Fibroblast of skin of left quadriceps (primary cell): Measurements from ENCODE around the gene FLNC.

Experiments
- DNase-seq, 2 experiments: peaks; one replicate each; pipeline ENCODE4 v3.0.0-alpha.2; 2013; ENCODE audit warnings: low read depth in 2 of 2

Gene FLNC

DNA sequence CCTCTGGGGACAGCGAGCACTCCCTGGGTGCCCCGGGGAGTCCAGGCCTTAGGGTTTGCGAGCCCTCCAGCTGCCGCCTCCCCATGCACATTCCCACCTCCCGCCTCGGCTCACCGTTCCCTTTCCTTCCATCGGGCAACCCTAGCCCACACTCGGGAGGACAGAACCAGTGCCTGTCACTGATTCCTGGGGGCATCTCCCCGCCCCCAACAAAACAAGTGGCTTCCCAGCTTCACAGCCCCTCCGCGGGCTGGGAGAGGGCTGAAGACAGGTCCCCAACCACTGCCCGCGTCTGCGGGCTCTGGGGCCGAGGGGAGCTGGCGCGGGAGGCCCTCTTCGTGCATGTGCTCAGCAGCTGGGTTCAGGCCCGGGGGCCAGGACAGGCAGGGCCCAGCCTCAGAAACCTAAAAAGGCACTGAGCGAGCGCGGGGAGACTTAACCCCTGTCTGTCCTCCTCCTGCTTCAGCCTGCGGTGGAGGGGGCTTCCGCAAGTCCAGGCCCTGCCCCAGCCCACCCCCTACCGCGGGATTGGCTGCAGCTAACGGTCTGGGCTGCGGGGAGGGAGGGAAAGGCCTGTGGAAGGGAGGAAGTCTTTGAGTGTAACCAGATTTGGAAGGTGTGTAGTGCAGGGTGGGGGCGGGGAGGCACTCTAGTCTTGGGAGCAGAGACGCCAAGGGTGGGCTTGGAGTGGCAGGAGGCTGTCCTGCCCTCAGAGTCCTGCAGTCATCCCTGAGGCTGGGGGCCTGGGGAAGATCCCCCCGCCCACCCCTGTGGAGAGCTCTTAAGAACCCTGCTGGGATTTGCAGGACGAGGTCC, 1.2 kb downstream of the FLNC start:
- DNase-seq = no peak

DNA sequence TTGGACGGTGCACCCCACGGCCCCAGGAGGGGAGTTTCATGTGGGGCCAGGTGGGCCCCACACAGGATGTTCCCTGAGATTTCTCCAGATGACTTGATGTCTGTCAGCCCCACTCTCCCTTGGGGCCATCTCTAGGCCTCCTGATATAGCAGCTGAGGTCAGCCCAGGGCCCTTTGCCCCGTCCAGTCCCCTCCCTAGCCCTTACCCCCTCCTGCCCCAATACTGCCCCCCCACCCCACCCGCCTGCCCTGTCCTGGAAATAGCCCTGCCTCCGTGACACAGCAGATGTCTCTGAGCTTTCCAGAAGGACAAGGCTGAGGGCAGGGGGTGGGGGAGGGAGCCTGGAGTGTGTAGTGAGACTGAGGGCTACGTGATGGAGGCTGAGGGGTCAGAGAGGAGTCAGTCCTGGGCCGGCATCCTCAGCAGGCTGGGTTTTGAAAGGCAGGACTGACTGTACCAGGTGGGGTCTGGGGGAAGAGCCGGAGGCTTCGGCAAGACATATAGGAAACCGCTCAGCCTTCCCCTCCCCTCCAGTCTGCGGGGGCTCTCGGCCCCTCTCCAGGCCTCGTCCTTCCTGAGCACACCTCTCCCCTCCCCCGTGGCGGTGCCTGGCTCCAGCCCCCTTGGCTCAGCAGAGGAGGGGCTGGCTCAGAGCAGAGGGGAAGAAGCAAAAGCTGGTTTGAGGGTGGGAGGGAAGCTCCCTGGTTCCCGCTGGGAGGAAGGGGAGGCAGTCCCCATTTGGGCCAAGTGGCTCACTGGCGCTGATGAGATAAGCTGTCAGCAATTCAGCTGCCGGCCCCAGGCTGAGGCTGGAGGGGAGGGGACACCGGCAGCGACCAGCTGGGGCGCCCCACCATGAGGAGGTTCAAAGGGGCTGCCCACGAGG, 2.0 kb downstream of the FLNC start:
- DNase-seq = no peak

DNA sequence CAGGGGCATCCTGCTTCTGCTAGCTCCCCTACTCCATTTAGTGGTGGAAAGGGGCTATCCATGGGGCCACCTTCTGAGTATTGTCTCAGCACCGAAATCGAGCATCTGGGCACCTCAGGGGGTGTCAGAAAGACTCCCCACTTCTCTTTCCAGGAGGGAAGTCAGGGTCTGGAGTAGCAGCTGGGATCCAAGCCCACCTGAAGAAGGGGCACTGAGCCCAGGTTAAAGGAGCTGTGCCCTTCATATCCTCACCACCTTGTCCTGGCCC, 2.6 kb downstream of the FLNC start:
- no peak for DNase-seq

DNA sequence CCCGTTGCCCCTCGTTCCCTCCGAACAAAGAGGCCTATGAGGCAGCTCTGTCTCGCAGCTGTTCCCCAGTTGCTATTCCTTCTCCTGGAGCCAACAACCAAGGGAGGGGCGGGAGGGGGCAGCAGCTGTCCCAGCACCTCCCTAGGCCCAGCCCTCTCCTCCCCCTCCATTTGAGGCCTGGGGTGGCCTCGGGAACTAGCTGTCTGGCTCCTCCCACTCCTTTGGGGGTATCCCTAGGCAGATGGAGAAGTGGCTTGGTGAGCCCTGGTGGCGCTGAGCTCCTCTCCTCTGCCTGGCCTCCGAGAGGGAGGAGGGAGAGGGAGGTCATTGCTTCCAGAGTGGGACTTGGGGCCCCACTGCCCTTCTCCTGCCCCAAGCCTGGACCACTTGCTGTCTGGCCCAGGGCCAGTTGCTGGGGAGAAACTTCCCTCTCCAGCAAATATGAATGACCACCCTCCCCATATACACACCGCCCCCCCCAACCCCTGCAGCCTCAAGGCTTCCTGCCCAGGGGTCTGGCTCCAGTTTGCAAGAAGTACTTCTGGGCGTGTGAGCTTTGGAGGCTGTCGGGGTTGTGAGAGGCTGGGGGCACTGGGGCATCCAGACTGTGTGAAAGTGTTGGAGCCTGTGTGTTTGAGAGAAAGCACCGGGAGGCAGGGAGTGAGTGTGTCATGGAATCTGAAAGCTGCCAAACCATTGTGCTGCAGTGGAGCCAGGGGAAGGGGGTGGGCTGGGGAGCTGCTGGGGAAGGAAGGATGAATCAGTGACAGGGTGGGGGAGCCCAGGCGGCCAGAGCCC, 3.1 kb downstream of the FLNC start:
- no peak for DNase-seq

DNA sequence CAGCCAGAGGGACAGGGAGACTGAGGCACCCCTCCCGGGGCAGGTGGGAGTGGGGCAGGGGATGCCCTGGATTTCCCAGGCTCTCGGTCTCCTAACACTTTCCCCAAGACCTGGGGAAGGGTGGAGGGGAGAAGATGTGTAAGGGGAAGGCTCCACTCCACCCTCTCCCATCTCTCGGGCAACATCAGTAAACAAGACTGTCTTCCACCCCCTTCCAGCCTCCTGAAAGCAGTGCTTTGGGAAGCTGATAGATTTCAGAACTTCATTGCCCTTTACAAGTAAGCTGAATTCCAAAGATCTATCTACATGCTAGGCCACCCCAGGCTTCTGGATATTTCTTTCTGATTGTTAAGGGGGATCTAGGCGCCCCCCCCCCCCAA, 3.7 kb downstream of the FLNC start:
- DNase-seq = no peak

DNA sequence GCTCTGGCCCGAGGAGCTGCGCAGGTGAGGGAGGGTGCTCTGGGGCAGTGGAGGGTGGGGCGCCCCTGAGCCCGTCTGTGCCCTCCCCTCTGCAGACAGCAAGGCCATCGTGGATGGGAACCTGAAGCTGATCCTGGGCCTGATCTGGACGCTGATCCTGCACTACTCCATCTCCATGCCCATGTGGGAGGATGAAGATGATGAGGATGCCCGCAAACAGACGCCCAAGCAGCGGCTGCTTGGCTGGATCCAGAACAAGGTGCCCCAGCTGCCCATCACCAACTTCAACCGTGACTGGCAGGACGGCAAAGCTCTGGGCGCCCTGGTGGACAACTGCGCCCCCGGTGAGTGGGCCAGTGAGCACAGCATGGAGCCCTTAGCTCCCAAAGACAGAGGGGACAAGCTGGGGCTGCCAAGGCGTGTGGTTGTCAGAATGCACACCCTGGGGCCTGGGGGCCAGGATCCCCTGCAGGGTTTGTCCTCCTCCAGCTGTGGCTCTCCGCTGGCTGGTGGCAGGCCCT, 5.1 kb downstream of the FLNC start:
- DNase-seq = no peak

DNA sequence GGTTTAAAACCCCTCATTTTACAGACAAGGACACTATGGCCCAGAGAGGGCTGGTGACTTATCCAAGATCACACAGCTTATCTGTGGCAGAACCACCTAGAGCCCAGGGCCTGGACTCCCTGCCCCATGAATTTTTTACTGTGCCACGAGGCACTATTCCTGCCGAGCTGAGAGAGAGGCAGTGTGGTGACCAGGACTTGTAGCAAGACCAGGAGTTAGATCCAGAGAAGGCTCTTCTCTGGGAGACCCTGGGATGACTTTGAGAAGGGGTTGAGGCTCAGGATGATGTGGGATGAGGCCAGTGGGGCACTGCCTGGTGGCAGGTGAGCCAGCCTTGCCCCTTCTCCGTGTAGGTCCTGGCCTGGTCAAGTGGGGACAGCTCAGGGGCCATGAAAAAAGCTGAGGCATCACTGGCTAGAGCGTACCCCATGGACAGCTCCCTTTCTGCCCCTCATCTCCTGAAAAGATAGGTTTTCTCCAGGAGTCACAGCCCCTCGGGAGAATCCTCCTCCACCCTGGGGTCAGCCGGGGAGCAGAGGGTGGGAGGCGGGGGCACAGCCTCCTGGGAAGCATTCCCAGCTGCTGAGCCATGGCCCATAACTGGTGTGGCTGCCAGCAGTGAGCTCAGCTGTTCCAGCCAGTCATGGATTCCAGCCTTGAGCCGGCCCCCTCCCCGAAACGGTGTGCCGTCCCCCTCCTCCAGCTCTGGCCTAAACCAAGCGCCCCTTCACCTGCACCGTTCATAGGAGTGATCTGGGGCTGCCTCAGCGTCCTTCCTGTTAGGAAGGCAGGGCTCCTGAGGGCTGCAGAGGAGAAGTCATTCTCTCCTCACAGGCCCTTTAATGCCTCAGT, 5.8 kb downstream of the FLNC start:
- DNase-seq = no peak

DNA sequence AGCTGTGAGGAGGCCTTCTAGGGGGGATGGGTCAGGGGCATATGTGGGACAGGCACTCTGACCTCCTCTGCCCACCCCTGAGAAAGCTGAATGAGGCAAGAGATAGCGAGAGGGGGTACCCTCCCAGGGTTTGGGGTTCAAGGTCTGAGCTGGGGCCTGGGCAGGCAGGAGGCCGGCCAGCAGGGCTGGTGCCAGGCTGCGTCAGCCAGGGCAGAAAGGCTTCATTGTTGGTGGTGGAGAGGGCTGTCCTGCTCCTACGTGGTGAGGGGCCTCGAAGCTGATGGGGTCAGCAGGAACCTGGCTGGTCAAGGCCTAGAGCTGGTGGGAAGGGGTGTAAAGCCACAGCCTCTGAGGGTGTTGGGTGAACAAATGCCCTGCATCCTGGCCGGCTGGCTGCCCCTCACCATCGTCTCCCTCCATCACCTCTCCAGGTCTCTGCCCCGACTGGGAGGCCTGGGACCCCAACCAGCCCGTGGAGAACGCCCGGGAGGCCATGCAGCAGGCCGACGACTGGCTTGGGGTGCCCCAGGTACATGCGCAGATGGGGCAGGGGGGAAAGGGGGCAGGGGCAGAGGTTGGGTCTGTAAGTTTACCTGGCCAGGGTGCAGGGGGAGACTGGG, 6.6 kb downstream of the FLNC start:
- DNase-seq = no peak

DNA sequence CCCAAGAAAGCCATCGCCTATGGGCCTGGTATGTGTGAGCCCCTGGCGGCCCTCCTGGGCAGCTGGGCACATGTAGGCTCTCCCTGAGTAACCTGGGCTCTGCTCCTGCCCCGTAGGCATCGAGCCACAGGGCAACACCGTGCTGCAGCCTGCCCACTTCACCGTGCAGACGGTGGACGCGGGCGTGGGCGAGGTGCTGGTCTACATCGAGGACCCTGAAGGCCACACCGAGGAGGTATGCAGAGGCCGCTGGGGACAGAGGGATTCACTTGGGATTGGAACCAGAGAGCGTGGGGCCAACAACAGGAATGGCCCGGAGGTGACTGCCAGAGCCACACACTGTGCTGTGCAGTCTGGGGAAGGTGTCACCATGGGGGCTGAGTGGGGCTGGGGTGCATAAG, 7.3 kb downstream of the FLNC start:
- DNase-seq = no peak

DNA sequence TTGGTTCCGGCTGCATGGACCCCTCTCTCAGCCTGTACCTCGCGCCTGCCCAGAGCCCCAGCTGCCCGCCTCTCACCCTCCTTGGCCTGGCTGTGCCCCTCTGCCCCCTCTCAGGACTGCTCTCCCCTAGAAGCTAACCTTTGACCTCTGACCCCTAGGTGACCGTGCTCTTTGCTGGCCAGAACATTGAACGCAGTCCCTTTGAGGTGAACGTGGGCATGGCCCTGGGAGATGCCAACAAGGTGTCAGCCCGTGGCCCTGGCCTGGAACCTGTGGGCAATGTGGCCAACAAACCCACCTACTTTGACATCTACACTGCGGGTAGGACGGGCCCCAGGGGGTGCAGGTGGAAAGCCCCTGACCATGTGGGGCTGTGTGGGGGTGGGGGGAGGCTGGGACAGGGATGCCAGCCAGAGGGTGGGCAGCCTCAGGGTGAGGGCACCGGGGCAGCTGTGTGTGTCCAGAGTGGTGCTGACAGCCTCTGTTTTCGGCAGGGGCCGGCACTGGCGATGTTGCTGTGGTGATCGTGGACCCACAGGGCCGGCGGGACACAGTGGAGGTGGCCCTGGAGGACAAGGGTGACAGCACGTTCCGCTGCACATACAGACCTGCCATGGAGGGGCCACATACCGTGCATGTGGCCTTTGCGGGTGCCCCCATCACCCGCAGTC, 8.0 kb downstream of the FLNC start:
- no peak for DNase-seq

DNA sequence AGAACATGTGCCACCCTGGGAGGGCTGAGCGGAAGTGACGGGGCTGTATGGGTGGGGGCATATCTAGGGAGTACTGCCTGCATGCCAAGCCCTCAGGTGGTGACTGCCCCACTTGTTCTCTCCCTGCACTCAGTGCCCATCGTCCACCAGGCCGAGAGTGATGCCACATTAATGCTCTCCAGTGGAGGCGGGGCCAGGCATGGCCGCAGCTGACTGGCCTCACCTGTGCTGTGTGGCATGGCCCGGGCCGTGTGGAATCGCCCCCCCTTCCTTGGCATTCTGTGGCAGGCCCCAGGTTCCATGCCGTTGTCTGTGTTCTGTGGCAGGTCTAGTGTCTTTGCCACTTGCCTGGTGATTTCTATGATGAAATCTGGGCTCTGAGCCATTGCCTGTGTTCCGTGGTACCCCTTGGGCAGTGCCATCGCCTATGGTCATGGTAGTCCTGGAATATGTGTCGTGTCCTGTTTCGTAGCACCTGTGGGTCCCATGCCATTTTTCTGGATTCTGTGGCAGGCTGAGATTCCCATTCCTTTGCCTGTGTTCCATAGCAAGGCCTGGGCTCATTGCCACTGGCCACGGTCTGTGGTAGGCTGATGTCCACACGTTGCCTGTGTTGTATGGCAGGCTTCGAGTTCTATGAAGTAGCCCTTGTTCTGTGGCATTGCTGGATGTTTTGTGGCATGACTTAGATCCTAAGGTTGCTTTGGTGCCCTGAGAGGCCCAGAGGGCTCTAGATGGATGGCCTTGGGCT, 8.9 kb downstream of the FLNC start:
- no peak for DNase-seq

DNA sequence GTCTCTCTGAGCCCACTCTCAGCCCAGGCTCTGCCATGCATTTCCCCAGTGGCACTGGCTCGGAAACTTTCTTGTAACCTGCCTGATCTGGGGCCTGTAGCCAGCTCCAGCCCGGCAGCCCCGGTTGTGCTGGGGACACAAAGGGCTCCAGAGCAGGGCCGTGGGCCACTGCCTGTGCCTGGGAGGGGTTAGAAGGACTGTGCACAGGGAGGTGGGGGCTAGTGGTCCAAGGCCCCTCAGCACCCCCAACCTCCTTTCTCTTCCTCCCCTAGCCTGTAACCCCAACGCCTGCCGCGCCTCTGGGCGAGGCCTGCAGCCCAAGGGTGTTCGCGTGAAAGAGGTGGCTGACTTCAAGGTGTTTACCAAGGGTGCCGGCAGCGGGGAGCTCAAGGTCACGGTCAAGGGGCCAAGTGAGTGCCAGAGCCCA, 9.6 kb downstream of the FLNC start:
- DNase-seq = no peak

DNA sequence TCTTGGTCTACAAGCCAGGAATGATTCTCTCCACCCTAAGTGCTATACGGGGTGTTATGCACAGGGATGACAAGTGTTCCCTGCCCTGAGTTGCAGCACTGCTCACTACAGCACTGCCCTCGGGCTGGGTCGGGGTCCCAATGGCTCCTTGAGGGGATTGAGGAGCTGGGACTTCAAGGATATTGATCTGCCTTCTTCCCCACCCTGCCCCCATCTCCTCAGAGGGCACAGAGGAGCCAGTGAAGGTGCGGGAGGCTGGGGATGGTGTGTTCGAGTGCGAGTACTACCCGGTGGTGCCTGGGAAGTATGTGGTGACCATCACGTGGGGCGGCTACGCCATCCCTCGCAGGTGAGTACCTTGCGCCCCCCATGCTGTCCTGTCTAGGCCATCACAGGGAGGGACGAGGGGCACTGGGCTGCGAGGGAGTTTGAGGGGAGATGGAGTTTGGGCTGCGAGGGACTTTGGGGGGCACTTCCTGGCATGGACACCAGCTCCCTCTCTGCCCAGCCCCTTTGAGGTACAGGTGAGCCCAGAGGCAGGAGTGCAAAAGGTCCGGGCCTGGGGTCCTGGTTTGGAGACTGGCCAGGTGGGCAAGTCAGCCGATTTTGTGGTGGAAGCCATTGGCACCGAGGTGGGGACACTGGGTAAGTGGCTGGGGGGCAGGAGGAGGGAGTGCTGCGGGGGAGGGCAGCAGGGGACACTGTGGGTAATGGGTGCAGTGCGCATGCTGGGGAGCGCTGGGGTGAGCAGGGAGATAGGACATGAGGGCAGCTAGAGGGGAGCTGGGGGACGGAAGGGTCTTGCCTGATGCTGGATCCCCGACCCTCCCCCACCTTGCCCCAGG, 10.3 kb downstream of the FLNC start:
- no peak for DNase-seq

DNA sequence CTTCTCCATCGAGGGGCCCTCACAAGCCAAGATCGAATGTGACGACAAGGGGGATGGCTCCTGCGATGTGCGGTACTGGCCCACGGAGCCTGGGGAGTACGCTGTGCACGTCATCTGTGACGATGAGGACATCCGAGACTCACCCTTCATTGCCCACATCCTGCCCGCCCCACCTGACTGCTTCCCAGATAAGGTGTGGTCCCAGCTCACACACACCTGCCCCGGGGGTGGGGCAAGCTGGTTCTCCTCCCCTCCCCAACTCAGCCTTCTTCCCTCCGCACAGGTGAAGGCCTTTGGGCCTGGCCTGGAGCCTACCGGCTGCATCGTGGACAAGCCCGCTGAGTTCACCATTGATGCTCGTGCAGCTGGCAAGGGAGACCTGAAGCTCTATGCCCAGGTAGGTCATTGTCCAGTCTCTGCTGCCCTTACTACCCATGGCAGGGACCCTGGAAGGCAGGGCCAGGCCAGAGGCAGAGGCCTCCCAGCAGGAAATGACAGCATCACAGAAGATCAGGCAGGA, 11.0 kb downstream of the FLNC start:
- DNase-seq = no peak

DNA sequence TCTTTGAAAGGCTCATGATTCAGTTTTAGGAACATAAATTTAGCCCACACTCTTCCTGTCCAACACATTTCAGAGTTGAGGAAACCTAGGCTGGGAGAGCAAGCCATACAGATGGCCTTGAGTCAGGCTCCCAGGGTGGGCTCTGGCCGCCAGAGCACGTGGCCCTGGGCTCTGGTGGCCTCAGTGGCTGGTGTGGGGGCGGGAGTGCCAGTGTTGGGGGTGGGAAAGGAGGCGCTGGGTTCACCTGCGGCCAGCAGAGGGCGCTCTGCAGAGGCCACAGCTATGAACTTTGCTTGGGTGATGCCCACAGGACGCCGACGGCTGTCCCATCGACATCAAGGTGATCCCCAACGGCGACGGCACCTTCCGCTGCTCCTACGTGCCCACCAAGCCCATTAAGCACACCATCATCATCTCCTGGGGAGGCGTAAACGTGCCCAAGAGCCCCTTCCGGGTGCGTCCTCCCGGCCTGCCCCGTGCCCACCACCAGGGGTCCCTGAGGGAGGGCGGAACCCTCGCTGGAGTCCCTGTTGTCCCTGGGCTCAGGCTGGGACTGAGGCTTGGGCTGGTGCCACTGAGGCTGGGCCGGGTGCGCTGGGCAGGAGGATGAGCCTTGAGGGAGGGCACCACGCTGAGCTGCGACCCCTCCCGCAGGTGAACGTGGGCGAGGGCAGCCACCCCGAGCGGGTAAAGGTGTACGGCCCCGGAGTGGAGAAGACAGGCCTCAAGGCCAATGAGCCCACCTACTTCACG, 11.9 kb downstream of the FLNC start:
- no peak for DNase-seq

DNA sequence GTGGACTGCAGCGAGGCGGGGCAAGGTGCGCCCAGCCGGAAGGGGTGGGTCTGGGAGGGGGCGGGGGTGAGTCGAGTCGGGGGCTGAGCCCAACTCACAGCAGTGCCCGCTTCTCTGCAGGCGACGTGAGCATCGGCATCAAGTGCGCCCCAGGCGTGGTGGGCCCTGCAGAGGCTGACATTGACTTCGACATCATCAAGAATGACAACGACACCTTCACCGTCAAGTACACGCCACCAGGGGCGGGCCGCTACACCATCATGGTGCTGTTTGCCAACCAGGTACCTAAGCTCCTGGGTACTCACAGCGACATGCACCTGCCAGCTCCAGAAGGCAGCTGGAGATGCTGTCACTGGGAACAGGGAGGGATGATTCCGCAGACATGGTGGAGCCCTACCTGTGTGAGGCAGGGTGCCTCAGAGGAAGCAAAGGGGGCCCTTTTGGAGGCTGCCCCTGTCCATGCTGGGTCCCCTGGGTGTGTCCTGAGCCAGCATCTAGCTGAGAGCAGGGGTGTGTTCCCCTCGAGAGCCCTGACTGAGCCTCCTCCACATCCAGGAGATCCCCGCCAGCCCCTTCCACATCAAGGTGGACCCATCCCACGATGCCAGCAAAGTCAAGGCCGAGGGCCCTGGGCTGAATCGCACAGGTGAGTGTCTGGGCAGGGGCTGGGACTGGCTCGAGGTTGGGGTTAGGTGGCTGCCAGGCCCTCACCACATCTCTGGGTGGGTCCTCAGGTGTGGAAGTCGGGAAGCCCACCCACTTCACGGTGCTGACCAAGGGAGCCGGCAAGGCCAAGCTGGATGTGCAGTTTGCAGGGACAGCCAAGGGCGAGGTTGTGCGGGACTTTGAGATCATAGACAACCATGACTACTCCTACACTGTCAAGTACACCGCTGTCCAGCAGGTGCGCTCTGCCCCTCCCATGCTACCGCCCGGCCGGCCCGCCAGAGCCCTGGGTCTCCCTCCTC, 12.8 kb downstream of the FLNC start:
- no peak for DNase-seq
